Left ventricle myocardium superior (tissue), 1 donor: ENCODE data around the gene PTPRM. TPM values are rescaled to one million over a fixed set of nuclear protein-coding genes. Genes with fewer than 3 reads are reported as not detected.
"Not testable (repeated sequence)": the region's sequence is repeated elsewhere in the genome, so short reads cannot be mapped to it uniquely, and the experiment has no call there.

Experiments used
- ATAC-seq: fragments of 200-7000 bp; cut with Tn5 transposase; one replicate; pipeline ENCODE4 v1.9.1; 2020; ENCODE audit warnings: mild to moderate bottlenecking, moderate library complexity
- DNase-seq: peaks from one replicate; pipeline ENCODE4 v3.0.0-alpha.2; 2020
- intact Hi-C: fragments of 100-400 bp; cut with micrococcal nuclease; formaldehyde crosslinking; loops from one replicate; pipeline ENCODE4 v1.11.0; 2022
- total RNA-seq: library from RNA; stranded (reverse); fragmentation: NEBNext Ultra II Directional; extraction: Animal tissue kit (Norgen Biotek cat#: 25700); gene quantifications from one replicate; pipeline ENCODE4 v1.2.1, GENCODE V29; 2021
- donor health status: DM: no; HTN: yes; CAD: no; lungs with severe emphysema.

Gene PTPRM
- total RNA-seq, 1 donor from 2014 or later: 100 TPM

DNA sequence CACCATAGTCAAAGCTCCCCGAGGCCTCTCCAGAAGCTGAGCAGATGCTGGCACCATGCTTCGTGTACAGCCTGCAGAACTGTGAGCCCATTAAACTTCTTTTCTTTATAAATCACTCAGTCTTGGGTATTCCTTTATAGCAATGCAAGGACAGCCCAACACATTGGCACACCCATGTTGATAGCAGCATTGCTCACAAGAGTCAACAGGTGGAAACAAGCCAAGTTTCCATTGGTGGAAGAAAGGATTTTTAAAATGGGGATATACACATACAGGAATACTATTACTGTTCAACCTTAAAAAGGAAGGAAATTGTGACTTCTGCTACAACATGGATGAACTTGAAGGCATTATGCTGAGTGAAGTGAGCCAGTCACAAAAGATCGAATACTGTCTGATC lies 855.3 kb downstream of the PTPRM start:
- DNase-seq (no peak), ATAC-seq (no peak)
- intact Hi-C loops: no loop called here

DNA sequence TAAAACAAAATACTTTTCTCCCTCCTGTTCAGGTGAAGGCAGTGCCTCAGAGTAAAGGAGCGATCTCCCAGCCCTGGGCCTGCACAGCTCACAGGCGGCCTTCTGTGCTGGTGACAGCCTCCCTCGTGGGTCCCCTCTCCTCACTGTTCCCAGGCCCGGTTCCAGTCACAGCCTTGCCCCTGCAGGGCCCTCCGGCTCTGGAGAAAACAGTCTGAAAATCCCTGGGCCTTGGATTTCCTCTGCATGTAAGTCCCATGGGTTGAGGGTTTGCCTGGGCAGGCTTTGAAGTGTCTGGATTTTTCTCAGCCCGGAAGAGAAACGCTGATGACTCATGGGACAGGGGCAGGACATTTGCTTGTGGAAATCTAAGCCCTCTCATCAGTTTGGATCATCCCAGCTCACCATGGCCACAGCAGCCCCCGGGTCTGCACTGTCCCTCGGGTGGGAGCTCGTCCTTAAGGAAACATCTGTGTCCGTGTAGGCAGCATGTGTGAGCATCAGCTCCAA lies 856.0 kb downstream of the PTPRM start:
- ATAC-seq (no peak), DNase-seq (no peak)
- intact Hi-C loops: no loop called here

DNA sequence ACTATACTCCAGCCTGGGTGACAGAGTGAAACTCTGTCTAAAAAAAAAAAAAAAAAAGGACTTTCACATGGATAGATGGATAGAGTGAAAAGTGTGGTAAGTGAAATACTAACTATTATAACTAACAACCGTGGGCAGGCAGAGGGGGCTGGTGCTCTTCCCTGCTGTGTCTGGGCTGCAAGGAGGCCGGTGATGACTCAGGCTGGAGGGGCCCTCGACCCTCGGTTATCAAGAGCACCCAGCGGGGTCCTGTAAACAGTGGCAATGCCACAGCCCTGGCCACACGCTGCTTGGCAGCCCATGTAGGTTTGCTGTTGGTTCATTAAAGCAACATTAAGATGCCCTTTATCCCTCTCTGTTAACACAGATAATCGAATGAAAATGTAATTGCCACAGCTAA lies 857.4 kb downstream of the PTPRM start:
- intact Hi-C loops: no loop called here
- ATAC-seq (no peak), DNase-seq (no peak)

DNA sequence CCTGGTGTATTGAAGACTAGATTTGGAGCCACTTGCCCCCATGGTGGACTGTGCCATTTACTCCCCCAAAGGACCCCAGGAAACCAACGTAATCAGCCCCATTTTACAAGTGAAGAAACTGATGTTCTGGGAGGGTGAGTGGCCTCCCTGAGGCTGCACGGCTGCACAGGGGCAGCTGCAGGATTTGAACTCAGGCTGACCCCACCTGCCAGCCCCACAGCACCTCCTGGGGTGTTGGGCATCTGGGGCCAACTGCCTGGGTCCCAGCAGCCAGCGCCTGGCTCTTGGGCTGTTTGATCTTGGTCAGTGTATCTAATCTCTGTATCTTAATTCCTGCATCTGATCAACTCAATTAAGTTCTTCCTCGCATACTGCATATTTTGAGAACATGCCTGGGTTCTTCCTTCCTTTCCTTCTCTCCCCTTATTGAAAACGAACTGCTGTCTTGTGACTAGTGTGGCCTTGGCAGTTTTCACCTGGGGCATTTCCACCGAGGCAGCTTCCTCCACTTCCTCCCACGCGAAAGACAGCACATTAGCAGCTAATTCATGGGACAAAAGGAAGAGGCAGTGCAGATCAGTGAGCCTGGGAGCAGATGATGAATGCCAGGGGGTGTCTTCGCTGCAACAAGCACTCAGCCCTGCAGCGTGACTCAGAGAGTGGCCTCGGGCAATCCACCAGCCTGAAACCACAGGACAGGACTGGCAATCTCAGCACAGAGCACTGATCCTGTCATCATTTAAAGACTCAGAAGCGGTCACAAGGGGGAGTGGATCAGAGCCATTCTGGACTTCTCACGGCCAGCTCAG lies 858.0 kb downstream of the PTPRM start:
- intact Hi-C loops: no loop called here
- no peak for DNase-seq
- ATAC-seq: no peak

DNA sequence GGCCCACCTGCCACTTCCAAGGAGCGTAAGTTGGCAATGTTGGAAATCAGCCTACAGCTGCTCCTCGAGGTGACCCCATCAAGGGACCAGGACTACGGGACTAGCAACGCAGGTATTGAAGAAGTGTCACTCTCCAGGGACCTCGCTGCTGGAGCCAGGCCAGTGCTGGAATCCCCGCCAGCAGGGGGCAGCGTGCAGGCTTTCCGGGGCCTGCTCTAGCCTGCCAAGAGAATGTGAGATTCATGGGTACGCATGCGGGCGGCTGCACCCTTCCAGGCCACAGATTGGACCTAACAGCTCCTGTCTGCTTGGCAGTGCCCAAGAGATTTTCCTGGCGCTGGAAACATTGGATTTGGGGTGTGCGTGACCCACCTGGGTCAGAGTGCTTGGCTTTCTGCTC lies 859.3 kb downstream of the PTPRM start:
- intact Hi-C loops: no loop called here
- no peak for DNase-seq
- ATAC-seq: no peak

DNA sequence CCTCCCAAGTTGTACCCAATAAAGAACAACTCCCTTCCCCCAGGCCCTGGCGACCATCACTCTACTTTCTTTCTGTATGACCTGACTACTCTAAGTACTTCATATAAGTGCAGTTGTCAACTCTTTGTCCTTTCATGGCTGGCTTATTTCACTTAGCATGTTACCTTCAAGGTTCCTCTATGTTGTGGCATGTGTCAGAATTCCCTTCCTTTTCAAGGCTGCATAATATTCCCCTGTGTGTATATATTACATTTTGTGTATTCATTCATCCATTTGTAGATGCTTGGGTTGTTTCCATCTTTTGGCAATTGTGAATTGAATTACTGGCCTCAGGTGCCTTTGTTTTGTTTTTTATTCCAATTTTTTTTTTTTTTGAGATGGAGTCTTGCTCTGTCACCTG lies 860.2 kb downstream of the PTPRM start:
- DNase-seq: no peak
- no peak for ATAC-seq
- intact Hi-C loops: no loop called here

DNA sequence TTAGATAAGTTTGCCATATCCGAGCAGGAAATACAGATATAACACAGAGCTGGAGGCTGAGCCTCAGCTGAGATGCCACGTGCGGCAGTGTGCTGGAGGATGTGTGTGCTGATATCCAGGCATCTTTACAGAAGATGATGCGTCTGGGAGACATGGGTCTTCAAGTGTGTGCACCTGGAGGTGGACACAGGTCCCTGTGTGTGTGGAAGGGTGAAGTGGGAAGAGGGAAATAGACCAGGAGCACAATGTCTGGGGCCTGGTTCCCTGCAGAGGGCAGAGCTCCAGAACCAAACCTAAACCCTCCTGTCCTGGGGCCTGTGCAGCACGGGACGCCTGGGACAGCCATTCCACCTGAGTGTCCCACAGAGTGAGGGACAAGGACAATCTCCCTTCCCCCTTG lies 861.8 kb downstream of the PTPRM start:
- ATAC-seq: no peak
- intact Hi-C loops: no loop called here
- DNase-seq: no peak

DNA sequence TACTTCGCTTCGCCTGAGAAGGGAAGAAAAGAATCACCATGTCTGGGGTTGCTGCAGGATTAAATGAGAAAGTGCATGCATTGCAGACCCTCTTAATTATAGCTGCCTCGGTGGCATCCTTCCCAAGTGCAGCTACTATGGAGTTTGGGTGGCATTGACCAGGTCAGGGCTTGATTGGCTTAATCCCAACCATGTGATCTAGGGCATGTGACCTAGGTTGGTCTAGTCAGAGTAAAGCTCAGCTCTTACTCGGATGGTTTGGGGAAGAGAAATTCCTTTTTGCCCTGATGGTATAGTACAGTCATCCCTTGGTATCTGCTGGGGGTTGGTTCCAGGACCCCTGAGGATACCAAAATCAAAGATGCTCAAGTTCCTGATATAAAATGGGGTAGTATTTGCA lies 863.9 kb downstream of the PTPRM start:
- no peak for DNase-seq
- intact Hi-C loops: no loop called here
- no peak for ATAC-seq

DNA sequence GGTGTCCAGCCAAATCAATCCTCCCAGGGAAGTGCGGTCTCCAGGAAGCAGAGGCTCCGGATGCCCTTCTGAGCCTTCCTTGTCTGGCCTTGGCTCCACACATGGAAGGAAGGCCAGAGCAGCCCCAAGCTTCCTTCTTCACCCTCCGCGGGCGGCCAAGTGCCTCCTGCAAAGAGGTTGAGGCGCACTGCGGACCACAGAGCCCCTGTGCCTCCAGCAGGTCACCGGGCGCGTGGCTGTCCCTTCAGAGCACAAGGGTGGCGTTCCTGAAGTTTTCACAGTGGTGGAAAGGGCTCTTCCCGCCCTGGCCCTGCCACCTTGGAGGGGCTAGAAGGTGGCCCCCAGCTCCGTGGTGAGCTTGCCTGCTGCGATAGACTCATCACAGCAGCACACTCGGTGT lies 866.2 kb downstream of the PTPRM start:
- DNase-seq: no peak
- intact Hi-C loops: no loop called here
- no peak for ATAC-seq

DNA sequence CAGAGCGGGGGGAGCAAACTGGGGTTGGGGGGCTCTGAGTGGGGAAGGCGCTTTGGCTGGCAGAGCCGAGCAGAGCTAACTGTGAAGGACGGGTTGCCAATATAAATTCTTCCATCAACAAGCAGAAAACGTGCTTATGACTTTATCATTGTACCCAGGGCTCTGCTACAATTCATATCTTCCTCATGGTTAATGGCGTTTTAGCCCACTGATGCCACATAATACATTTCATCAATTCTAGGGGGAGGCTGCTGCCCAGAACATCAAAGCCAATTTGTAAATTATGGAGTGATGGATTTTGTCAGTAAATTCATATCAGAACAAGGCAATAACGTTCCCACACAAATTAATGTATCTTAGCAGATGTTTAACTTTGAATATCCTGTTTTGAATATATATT lies 866.7 kb downstream of the PTPRM start:
- no peak for ATAC-seq
- no peak for DNase-seq
- intact Hi-C loops: no loop called here

DNA sequence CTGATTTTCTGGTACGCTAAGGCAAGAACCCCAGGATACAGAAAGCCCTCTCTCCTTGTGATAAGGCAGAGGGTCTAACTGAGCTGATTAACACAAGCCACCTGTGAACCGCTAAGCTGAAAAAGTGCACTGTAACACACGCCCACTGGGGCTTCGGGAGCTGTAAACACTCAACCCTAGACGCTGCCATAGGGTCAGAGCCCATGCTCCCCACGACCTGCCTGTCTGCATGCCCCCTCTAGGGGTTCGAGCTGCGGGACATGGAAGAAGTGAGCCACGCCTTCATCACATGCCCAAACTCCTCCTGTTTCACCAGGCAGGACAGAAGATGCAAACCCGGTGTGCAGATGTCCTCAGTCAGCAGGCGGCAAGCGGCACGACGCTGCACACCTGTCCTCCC lies 868.3 kb downstream of the PTPRM start:
- intact Hi-C loops: no loop called here
- no peak for DNase-seq
- no peak for ATAC-seq

DNA sequence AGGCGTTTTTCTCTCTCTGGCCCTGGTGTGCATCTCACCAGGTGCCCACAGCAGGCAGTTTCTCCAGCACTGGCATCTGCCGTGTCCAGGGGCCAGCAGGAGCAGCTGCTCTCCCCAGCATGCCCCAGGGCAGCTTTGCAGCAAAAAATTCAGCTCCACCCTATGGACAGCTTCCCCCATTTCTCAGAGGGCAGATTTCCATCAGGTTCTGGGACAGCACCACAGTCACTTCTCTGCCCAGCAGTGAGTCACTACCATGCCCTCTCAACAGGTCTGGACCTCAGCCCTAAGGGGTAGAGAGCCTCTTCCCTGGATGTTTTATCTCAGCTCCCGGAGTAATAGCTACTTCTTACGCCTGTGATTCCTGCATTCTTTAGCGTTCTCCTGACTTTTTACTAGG lies 871.9 kb downstream of the PTPRM start:
- no peak for DNase-seq
- intact Hi-C loops: no loop called here
- ATAC-seq: no peak

DNA sequence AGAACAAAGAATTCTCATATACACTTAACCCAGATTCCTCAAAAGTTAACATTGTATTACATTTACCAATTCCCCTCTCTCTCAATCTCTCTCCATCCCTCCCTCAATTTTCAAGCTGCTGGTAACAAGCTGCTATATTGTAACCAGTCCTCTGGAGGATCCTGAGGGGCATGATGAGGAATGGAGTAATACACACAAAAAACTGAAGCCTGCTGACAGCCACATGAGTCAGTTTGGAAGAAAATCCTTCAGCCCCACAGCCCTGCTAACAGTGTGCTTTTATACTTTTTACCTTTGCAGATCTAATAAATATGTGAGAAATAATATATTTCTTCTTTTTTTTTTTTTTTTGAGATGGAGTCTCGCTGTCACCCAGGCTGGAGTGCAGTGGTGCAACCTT lies 876.4 kb downstream of the PTPRM start:
- intact Hi-C loops: no loop called here
- no peak for ATAC-seq
- DNase-seq: no peak

DNA sequence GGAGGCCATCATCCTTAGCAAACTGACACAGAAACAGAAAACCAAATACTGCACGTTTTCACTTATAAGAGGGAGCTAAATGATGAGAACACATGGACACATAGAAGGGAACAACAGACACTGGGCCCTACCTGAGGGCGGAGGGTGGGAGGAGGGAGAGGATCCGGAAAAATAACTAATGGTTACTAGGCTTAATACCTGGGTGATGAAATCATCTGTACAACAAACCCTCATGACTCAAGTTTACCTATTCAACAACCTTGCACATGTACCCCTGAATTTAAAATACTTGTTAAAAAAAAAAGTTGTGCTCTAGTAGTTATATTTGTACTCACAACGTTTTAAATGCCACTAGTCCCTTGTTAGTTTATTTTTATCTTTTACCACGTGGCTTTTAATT lies 879.8 kb downstream of the PTPRM start:
- intact Hi-C loops, ATAC-seq: not testable (repeated sequence)

DNA sequence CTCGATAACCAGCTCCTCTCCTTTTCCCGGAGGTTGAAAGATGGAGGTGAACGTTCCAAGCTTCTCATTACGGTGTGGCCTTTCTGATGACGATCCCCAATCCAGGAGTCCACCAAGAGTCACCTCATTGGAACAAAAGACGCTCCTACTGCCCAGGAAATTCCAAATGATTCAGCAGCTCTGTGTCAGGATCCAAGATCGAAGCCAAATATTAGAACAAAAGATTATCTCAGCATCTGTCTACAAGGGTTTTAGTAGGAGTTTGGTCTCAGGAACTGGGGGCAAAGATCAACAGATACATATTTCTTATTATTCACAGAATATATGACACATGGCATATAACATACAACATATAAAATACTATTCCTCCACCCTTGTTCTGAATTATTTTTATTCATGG lies 881.0 kb downstream of the PTPRM start:
- DNase-seq (no peak), ATAC-seq (no peak)
- intact Hi-C loops: no loop called here

More for the DNA sequence above, 879.8 kb downstream of the PTPRM start:
- DNase-seq: not testable (repeated sequence)

DNA sequence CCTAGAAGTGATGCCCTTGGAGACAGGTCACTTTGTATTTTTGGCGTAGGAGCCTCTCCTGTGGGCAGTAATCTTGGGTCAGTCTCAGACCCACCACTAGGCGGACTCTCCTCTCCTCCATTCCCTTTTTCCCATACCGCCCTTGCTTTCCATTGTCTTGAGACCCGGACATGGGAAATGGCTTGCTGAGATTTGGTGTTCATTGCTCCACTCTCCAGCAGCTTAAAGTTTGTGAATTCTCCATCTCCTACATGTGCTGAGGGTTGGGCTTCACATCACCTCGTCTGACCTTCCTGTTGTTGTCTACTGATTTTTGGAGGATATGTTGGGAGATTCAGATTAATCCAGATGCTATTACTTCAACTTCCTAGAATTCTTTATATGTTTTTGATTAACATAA lies 882.9 kb downstream of the PTPRM start:
- no peak for DNase-seq
- ATAC-seq: peak; percentile 56
- intact Hi-C loops: no loop called here

DNA sequence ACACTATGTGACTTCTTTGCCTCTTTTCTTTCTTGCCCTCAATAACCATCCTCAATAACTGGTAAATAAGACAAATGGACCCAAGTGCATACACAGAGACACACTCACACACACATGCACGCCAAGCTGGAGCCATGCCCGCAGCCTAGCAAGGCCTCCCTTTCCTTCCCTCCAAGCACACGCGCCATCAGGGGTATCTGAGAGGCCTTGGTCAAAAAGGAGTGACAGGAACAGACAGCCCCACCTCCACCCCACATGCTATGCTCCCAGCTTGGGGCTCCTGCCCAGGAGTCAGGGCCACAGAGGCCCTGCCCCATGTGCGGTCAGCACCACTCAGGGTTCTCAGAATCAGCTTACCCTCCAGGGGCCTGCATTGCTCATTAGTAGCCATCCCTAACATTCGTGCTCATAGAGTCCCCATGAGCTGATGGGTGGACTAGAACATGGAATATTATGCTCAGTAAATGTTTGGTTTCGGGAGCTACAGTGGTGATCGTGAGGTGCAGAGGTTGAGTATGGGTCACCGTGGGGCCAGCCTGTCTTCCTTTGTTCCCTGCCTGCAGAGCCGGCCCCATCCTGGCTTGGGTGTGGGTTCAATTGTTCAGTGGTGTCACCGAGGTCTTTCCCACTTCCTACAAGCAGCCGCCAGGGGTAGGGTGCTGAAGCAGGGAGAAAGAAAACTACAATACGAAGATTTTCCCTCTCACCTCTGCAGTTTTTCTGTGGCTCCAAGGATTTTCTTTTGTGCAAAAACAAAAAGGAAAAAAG lies 884.0 kb downstream of the PTPRM start:
- intact Hi-C loops: no loop called here
- ATAC-seq (peak; percentile 54), DNase-seq (no peak)

DNA sequence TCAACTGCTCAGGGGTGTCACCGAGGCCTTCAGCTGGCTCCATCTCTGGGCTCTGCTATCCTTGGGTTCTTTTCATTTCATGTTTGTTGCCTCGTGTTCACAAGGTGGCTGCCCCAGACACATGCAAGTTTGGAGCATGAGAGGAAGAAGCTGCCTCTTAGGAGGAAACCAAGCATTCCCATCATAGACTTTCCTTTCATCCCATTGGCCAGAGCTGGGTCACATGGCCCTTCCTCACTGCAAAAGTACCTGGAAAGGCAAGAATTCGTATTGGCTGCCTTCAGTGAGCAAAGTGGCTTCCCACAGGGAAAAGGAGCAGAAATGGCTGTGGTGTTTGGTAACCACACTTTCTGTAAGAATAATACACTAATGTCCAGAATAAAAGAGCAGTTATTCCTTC lies 886.4 kb downstream of the PTPRM start:
- DNase-seq (no peak), ATAC-seq (no peak)
- intact Hi-C loops: no loop called here

DNA sequence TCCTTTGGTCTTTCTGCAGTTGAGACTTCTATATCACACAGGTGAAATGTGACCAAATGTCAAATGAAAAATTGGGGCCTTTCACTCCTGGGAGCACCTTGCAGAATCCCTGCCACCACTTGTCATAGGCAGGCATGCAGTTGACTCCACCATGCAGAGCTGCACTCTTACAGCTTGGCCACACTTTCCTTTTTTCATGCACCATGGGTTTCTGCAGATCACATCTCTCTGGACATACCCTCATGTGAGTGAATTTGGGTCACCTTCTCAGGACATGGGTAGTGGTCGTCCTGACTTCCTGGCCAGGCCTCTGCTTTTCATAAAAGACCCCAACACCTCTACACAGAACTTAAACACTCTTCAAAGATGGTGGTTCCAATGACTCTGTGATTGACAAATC lies 887.0 kb downstream of the PTPRM start:
- ATAC-seq (no peak), DNase-seq (no peak)
- intact Hi-C loops: no loop called here

DNA sequence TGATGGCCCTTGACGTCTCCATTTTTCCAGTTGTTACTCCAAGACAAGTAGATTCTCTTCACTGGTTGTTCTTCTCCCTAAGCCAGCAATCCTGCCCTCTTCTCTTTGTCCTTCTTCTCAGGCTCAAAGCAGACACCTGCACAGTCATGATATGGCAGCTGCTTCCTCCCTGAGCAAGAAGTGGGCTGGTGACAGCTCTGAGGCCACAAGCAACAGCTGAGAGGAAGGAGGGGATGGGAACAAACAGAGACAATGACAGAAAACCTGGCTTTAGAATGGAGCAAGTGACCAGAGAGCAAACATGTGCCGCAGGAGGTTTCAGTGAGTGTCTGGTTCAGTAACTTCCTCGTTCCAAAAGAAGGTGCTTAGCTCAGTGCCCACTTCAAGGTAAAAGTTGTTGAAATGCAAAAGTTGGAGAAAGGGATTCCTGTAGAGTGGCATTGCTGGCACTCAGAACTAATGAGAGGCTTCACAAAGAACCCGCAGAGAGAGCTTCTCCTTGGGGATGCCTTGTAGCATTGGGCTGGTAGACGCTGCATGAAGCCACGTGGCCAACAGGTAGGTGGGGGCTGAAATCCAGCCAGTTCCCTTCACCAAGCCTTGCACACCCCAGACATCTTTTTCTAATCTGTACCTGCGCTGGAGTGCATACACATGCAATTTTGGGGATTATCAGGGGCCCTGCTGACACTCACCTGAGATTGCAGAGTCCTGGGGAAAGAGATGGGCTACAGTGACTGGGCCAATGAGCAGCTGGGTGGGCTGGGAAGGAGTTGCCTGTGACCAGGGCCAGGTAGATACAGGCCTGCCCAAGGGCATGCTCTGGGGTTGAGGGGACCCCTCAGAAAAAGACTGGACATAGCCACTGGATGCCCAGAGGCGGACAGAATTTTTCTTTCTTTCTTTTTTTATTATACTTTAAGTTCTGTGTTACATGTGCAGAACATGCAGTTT lies 888.8 kb downstream of the PTPRM start:
- ATAC-seq (no peak), DNase-seq (no peak)
- intact Hi-C loops: no loop called here
